ENCODE measurements around the gene KDM8. TPM values are rescaled to one million over a fixed set of nuclear protein-coding genes. Genes with fewer than 3 reads are reported as not detected.

KDM8 gene
- total and polyA plus RNA-seq, 9 of the 15 experiments (the other 6 are each of a cell fraction or from before 2014, with no cell fraction given): 0.61 to 9.1 (median 5.4) TPM

DNA sequence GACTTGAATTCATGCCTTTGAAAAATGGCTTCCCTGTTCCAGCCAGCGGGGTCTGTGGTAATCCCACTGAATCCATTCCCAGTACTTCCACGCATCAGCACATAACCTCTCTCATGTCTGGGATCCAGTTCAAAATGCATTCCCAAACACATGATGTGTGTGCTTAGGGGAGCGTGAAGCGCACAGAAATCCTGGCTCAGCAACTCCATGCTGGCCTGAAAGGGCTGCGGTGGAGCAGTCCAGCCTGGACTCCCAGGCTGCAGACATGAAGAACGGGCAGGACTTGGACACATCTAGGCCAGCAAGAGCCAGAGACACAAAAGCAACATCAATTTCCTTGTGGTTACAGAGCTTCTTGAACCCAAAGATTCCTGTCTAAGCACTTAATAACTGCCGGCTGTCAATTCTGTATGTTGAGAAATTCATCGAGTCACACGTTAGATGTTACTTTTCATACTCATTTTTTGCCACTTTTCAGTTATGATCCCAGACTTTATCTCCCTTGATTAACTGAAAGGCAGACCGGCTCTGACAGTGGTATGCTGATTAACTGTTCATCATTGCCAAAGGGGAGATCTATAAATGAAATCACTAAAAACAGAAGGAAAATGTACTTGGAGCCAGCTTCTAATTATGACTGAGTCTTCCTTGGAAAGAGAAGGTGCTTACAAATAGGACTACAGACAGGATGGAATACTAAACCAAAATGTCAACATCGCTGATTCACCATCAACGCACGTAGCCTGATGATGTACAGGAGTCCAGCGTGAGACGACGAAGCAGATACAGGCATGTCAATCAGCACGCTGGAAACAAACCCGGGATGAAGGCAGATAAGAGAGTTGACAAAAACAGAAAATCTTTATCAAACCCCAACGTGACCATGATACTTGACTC is 42.2 kb downstream of the KDM8 start (continued):
- TF ChIP-seq HMBOX1 (IDR thresholded peaks at IDR 0.05) (no peak; the same call in 1 of the 2 replicates), ARID2 (IDR thresholded peaks at IDR 0.05) (no peak), RB1 (IDR thresholded peaks at IDR 0.05; ENCODE audit: low read depth) (no peak), JUND (IDR thresholded peaks at IDR 0.05; ENCODE audit: borderline replicate concordance, low read depth, low read length) (peak; percentile 71; the same call in 1 of the 2 replicates), JUND (tag; IDR thresholded peaks at IDR 0.05; ENCODE audit: borderline replicate concordance, low read depth, low read length) (peak; percentile 71; the same call in 1 of the 3 replicates), RBM15 (IDR thresholded peaks at IDR 0.05; ENCODE audit: insufficient read depth, low read length) (no peak), SMAD3 (CRISPR knock-in tag; conservative IDR thresholded peaks at IDR 0.05) (0 out of 2 replicates have a peak, but pooled peaks have one; percentile 38), PBX2 (CRISPR knock-in tag; IDR thresholded peaks at IDR 0.05; ENCODE audit: low read depth) (peak; percentile 44; the same call in 1 of the 2 replicates), PBX2 (tag; conservative IDR thresholded peaks at IDR 0.05; ENCODE audit: low read depth) (peak; percentile 95), ARNT (IDR thresholded peaks at IDR 0.05) (peak in 1 of 2 experiments; percentile 68; a peak in 1 of 4 replicates), KDM5B (IDR thresholded peaks at IDR 0.05; ENCODE audit: insufficient replicate concordance, low read depth, low read length) (peak; percentile 38), CBFA2T2 (conservative IDR thresholded peaks at IDR 0.05) (no peak; the same call in 1 of the 2 replicates)
- TF ChIP-seq, protein P1, sequence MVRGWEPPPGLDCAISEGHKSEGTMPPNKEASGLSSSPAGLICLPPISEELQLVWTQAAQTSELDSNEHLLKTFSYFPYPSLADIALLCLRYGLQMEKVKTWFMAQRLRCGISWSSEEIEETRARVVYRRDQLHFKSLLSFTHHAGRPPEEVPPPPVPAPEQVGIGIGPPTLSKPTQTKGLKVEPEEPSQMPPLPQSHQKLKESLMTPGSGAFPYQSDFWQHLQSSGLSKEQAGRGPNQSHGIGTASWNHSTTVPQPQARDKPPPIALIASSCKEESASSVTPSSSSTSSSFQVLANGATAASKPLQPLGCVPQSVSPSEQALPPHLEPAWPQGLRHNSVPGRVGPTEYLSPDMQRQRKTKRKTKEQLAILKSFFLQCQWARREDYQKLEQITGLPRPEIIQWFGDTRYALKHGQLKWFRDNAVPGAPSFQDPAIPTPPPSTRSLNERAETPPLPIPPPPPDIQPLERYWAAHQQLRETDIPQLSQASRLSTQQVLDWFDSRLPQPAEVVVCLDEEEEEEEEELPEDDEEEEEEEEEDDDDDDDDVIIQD (CRISPR knock-in tag; IDR thresholded peaks at IDR 0.05): no peak

Measured in K562 (cell line).